Ascending aorta (tissue), 2 donors: ENCODE data around the gene PPP4C. TPM values are rescaled to one million over a fixed set of nuclear protein-coding genes. Genes with fewer than 3 reads are reported as not detected.

ENCODE experiments used
- DNase-seq, 2 donors: peaks; one replicate each; pipeline ENCODE4 v3.0.0-alpha.2; 2019; ENCODE audit warnings: low spot score in 2 of 2
- H3K27ac ChIP-seq, 2 donors: fragments of 200-600 bp; sonication (generic); one replicate each; pipeline ENCODE4 v1.5.1; 2016 to 2017; ENCODE audit warnings: mild to moderate bottlenecking in 1 of 2
- H3K27me3 ChIP-seq: fragments of 200-600 bp; sonication (generic); one replicate; pipeline ENCODE4 v1.5.1; 2017
- H3K36me3 ChIP-seq, 2 donors: fragments of 200-600 bp; sonication (generic); one replicate each; pipeline ENCODE4 v1.5.1; 2016
- H3K4me1 ChIP-seq, 2 donors: fragments of 200-600 bp; sonication (generic); one replicate each; pipeline ENCODE4 v1.5.1; 2016 to 2017; ENCODE audit warnings: mild to moderate bottlenecking in 1 of 2
- H3K4me3 ChIP-seq, 2 donors: fragments of 200-600 bp; sonication (generic); one replicate each; pipeline ENCODE4 v1.5.1; 2016 to 2017; ENCODE audit warnings: mild to moderate bottlenecking in 1 of 2
- H3K9me3 ChIP-seq, 2 donors: fragments of 200-600 bp; sonication (generic); one replicate each; pipeline ENCODE4 v1.5.1; 2016
- intact Hi-C: fragments of 100-400 bp; cut with DNase I; formaldehyde crosslinking; loops from one replicate; pipeline ENCODE4 v1.15.1; 2023
- total RNA-seq: library from RNA; depleted of rRNA; stranded (reverse); fragments of >200 nt; gene quantifications from one replicate; pipeline ENCODE4 v1.1.0, GENCODE V29; 2016
- TF ChIP-seq, protein P1 (sequence below), 3 experiments: fragments of 200-600 bp in 2 of 3; fragments of 450-650 bp in 1 of 3; sonication (generic) in 2 of 3; IDR thresholded peaks; one replicate each; pipeline ENCODE4 v1.5.1; 2016 to 2019; ENCODE audit warnings: antibody characterized with exemption in 3 of 3, mild to moderate bottlenecking in 1 of 3, moderate library complexity in 1 of 3

The PPP4C gene
- total RNA-seq, 1 donor from 2014 or later, result 50.7 TPM

DNA sequence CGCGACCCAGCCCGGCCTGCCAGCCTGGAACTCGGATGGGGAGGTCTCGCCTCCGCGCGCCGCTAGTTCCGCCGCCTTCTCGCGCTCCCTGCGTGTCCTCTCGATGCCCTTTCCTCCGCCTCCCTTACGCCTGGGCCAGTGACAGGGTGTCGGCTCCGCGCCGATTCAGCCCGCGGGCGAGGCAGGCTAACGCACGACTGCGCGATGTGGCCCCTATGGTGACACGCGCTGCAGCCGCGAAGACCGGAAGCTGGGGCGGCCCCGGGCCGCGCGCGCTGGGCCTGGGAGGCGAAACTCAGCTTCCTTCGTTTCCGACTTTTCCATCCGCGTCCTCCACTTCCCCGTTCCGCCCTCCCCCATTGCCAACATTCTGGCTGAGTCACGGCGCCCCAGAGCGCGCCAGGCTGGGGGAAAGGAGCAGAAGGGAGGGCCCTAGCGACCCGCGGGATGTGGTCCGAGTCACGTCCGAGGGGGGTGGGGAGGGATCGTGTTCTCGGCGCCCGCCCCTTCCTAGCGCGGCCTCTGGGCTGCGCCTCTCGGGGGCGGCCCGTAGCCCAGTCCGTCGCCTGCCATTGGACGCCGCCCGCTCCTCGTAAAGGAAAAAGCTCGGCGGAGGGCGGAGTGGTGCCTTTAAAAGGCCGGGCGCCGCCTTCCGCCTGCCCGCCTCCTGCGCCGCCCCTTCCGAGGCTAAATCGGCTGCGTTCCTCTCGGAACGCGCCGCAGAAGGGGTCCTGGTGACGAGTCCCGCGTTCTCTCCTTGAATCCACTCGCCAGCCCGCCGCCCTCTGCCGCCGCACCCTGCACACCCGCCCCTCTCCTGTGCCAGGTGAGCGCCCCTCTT lies 10.5 kb upstream of the PPP4C start, which contains the start of gene ALDOA:
Gene ALDOA, plus strand, starts transcription at position 659 of the 841 bp plus-strand sequence. CDS start 1,138 bp downstream, outside the sequence.
- Histone ChIP-seq H3K4me1 (peaks cover 22 to 51% of the 10 kb centered on the region in 2 donors), H3K27me3 (no peaks in the 10 kb centered on the region), H3K4me3 (peak within 1 kb of the TSS; percentile 92), H3K9me3 (no peaks in the 10 kb centered on the region), H3K36me3 (peaks cover 31 to 33% of the 10 kb centered on the region in 2 donors), H3K27ac (peak within 1 kb of the TSS; percentile 97 to 99)
- peak; percentile 93 to 99 for DNase-seq
- intact Hi-C loops, result loop anchor here (1.0 to 10.0 kb wide), 9 partner anchors 10 to 589 kb away; partner anchors contain the start of genes FBRS, MAPK3, MAZ and MVP
- TF ChIP-seq, protein P1, sequence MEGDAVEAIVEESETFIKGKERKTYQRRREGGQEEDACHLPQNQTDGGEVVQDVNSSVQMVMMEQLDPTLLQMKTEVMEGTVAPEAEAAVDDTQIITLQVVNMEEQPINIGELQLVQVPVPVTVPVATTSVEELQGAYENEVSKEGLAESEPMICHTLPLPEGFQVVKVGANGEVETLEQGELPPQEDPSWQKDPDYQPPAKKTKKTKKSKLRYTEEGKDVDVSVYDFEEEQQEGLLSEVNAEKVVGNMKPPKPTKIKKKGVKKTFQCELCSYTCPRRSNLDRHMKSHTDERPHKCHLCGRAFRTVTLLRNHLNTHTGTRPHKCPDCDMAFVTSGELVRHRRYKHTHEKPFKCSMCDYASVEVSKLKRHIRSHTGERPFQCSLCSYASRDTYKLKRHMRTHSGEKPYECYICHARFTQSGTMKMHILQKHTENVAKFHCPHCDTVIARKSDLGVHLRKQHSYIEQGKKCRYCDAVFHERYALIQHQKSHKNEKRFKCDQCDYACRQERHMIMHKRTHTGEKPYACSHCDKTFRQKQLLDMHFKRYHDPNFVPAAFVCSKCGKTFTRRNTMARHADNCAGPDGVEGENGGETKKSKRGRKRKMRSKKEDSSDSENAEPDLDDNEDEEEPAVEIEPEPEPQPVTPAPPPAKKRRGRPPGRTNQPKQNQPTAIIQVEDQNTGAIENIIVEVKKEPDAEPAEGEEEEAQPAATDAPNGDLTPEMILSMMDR (IDR thresholded peaks at IDR 0.05), result no peak

DNA sequence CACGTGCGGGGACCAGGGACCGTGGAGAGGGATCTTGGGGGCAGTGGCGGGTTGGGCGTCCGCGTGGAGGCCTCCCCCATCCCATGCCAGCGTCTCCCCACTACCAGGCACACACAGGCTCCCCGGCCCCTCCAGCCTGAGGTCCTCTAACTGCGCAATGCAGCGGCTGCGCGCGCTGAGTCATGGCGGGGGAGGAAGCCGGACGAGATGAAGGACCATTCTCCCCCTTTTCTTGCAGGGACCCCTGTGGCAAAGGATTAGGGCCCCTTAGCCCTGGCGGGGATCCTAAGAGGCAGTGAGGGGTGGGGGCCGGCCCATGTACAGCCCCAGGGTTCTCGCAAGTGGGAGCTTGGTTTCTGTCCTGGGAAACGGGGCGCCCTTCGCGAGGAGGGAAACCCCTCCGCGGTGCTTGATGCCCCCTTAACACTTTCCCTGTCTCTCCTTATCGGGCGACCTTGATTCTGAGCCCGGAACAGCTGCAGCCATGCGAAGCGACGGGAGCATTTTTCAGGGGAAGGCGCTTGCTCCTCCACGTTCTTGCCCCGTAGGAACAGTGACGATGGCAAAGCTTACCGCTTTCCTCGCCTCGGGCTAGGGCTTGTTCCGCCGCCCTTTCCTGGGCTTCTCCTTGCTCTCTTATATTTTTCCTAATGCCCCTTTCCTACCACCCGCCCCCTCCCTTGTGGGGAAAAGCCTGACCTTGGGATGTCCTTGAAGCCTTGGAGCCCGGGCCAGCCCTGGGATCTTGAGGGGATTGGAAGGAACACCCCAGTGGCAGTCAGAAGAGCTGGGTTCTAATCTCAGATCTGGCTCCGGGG lies 9.6 kb upstream of the PPP4C start:
- peak overlapping the region; percentile 97 to 99 for H3K27ac ChIP-seq
- no peaks in the 10 kb centered on the region for H3K27me3 ChIP-seq
- H3K36me3 ChIP-seq, result peaks cover 39 to 42% of the 10 kb centered on the region in 2 donors
- intact Hi-C loops, result loop anchor here (1.0 to 10.0 kb wide), 9 partner anchors 9 to 589 kb away; partner anchors contain the start of genes FBRS, MAPK3, MAZ and MVP
- H3K9me3 ChIP-seq, result no peaks in the 10 kb centered on the region
- no peak for DNase-seq
- peaks cover 22 to 51% of the 10 kb centered on the region in 2 donors for H3K4me1 ChIP-seq
- peak overlapping the region; percentile 92 for H3K4me3 ChIP-seq
- TF ChIP-seq, protein P1 (IDR thresholded peaks at IDR 0.05), result no peak

DNA sequence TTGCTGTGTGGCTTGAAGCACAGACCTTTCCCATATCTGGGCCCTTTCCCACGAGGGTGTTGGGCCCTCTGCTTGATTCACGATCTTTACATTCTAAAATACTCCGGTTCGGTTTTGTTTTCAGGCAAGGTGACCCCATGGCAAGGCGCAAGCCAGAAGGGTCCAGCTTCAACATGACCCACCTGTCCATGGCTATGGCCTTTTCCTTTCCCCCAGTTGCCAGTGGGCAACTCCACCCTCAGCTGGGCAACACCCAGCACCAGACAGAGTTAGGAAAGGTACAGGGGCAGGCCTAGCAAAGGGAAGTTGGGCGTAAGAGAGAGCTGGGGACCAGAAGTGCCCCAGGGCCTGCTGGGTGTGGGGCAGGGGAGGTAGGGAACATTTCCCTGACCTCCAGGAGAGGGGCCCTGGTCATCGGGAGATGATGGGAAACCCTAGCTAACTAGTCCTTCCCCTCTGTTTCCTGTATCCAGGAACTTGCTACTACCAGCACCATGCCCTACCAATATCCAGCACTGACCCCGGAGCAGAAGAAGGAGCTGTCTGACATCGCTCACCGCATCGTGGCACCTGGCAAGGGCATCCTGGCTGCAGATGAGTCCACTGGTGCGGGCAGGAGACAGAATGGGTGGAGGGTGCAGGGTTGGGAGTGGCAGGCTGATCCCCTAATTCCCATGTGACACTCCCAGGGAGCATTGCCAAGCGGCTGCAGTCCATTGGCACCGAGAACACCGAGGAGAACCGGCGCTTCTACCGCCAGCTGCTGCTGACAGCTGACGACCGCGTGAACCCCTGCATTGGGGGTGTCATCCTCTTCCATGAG lies 8.8 kb upstream of the PPP4C start:
- DNase-seq, result no peak
- Histone ChIP-seq H3K36me3 (peaks cover 48 to 50% of the 10 kb centered on the region in 2 donors), H3K4me1 (peaks cover 22 to 51% of the 10 kb centered on the region in 2 donors), H3K27ac (peak overlapping the region; percentile 97 to 99), H3K4me3 (peak overlapping the region; percentile 92), H3K27me3 (no peaks in the 10 kb centered on the region), H3K9me3 (no peaks in the 10 kb centered on the region)
- TF ChIP-seq, protein P1 (IDR thresholded peaks at IDR 0.05), result no peak
- intact Hi-C loops, result loop anchor here (5.0 to 10.0 kb wide), 3 partner anchors 245 to 588 kb away; partner anchors contain the start of genes FBRS, MAZ, MVP and PRR14

DNA sequence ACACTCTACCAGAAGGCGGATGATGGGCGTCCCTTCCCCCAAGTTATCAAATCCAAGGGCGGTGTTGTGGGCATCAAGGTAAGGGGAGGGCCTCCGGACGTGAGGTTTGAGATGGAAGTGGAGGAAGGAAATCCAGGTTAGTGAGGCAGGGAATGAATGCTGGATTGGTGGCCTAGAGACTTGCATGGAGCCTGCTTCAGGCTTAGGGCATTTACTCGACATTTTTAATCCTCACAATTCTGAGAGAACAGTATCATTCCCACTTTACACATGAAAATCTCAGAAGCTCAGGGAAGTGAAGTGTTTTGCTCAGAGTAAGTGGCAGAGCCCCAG lies 8.2 kb upstream of the PPP4C start:
- peaks cover 22 to 51% of the 10 kb centered on the region in 2 donors for H3K4me1 ChIP-seq
- H3K36me3 ChIP-seq, result peaks cover 53 to 54% of the 10 kb centered on the region in 2 donors
- H3K27ac ChIP-seq, result peak overlapping the region; percentile 97 to 99
- no peaks in the 10 kb centered on the region for H3K27me3 ChIP-seq
- intact Hi-C loops, result loop anchor here (5.0 to 10.0 kb wide), 3 partner anchors 245 to 587 kb away; partner anchors contain the start of genes FBRS, MAZ, MVP and PRR14
- H3K4me3 ChIP-seq, result peak overlapping the region; percentile 92
- no peaks in the 10 kb centered on the region for H3K9me3 ChIP-seq
- DNase-seq, result no peak
- TF ChIP-seq, protein P1 (IDR thresholded peaks at IDR 0.05), result no peak
